NCI-H1092 (cell line): ENCODE data around the gene AKAP1.

ENCODE experiments used
- DNase-seq: peaks from one replicate; lab custom pipeline; 2025; lab: John Stamatoyannopoulos, UW

The AKAP1 gene

DNA sequence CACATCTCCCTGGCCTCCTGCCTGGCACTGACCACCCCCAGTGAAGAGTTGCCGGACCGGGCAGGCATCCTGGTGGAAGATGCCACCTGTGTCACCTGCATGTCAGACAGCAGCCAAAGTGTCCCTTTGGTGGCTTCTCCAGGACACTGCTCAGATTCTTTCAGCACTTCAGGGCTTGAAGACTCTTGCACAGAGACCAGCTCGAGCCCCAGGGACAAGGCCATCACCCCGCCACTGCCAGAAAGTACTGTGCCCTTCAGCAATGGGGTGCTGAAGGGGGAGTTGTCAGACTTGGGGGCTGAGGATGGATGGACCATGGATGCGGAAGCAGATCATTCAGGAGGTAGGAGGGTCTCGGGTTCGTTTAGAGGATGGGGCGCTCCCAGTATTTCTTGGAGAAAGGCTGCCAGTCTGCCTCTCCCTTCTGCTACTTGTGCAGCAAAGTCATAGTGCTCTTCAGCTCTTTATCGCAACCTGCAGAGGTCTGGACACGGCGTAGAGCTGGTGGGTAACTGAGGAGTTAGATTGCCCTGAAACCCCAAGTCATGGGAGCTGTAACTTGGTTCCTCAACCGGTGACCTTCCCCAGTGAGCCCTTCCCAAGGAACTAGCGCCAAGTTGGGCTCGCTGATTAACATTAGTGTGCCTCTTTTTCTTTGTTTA lies 21.9 kb downstream of the AKAP1 start:
- DNase-seq = no peak

DNA sequence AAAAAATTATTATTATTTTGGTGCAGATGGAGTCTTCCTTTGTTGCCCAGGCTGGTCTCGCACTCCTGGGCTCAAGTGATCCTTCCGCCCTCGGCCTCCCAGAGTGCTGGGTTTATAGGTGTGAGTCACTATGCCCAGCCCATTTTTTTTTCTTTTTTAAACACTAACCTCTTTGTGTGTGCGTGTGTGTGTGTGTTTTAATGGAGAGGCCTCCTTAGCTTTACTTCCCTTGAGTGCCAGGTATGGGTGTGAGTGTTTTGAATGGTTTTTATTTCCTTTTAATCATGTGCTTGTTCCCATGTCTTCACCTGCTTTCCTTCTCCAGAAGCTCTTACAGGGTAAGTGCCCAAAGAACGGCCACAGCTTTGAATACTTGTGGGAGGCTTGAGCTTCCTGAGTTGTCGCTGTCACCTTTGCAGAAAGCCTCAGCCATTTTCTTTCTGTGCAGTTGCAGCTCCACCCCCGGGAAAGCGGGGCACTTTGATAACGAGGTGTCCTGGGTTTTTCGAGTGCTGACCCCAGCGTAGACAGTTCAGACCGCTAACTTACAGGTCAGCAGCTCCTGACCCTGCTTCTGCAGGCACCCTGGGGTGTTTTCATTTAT lies 22.6 kb downstream of the AKAP1 start:
- DNase-seq = no peak

DNA sequence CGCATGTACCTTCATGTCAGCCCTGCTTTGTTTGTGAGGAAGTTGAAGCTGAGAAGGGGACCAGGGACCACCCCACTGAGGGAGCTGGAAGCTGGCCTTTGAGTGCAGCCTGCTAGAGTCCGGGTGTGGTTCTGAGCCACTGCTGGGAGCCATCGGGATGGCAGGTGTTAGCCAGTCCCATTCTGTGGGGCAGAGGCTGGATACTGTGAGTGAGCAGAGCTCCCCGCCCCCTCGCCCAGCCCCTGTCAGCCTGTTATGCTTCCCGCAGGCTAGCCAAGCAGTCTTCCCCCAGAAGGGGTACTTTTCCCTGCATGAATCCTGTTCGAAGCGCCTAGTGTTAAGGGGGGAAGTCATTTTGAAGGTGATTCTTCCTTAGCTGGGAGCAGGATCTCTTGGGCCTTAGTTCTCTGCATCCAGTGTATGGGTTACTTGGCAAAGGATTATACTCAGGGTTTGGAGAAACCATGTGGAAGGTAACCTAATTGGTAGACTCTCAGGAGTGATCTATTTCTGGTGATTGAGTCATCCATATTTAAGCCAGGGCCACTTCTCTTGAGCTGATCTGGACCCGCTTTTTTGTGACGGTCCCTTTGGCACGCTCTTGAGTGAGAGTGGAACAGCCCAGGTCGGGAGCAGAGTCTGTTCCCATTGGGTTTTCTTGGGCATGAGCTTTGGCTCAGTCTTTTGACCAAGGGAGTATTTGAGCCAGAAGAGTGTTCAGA lies 23.8 kb downstream of the AKAP1 start:
- DNase-seq = no peak

DNA sequence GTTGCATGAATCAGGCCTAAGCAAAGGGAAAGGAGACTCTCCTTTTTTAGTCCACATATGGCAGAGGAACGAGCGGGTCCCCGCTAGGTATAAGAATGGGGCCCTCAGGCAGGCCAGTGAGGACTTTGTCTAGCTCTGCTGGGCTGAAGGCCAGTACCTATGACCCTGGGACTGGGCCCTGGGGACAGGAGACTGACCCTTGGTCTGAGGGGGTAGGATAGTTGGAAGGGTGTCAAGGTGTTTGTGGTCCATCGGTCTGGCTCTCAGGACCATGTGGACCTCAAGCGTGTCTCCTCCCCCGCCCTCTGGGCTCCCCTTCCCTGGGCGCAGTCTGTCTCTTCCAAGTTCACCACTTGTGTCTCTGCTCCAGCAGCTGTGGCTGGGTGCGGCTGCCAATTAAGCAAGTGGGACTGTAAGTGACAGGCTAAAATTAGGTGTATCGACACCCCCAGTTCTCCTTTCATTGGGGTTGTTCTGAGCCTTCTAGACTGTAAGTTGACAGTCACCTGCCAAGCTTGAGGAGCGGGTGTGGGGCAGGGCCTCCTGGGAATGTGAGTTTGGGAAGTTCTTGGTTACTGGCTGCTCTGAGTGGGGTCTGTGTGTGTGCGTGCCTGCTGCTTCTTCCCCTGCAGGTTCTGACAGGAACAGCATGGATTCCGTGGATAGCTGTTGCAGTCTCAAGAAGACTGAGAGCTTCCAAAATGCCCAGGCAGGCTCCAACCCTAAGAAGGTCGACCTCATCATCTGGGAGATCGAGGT lies 24.5 kb downstream of the AKAP1 start:
- DNase-seq = no peak

DNA sequence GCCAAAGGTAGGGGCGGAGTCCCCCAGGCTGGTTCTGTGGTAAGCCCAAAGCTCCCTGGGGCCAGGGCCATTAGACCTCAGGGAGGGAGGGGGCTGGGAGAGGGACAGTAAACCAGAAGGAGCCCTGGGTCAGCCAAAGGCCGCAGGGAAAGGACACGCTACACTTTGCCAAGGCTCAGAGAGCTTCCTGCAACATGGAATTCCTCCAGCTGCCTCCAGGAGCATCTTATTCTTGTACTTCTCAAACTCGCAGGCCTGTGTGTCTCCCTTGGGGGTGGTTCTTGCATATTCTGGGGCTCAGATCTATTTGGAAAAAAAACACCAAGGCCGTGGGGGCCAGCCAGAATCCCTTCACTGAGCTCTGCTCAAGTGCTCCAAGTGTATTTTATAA lies 25.1 kb downstream of the AKAP1 start:
- no peak for DNase-seq

DNA sequence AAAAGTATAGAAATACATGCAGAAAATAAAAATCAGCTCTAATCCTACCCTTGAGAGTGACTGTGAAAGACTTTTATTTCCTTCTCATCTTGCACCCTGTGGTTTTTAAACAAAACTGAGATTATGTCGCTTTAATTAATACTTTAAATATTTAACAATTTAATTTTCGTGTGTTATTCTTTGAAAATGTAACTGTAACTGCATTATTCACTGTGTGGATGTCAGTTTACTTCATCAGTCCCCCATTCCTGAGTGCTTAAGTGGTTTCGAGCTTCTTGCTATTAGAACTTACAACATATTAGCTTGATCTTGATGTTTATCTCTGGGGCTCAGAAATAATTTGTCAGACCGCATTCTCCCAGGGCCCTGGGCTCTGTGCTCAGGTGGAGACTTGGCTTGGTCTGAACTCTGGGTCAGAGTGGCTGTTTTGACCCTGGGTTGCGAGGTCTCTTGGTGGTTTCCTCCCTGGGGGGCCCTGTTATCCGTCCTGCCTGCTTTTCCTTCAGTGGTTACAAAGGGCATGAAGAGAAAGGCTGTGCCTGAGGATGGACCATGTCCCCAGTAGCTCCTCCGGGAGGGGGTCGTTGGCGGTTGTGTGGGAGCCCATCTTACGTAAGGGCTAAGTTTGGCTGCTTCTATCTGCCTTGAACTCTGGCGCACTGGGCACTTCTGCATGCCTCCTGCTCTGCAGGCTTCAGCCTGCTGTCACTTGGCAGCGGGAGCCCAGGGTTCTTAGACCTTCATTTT lies 25.7 kb downstream of the AKAP1 start:
- no peak for DNase-seq

DNA sequence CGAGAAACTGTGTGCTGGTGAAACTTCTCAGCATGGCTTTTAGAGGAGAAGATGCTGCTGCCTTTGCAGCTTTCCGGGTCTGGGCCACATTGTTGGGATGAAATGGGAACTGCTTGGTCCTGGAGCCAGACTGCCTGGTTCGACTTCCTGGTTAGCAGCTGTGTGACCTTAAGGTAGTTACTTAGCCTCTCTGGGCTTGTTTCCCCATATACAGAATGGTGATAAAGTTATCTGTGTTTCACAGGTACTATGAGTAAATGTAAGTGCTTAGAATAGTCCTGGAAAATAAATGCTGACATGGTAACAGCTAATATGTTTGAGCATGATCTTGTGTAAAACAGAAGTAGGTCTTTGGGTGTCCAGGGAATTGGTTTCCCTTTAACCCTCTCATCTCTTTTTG lies 26.3 kb downstream of the AKAP1 start:
- no peak for DNase-seq

DNA sequence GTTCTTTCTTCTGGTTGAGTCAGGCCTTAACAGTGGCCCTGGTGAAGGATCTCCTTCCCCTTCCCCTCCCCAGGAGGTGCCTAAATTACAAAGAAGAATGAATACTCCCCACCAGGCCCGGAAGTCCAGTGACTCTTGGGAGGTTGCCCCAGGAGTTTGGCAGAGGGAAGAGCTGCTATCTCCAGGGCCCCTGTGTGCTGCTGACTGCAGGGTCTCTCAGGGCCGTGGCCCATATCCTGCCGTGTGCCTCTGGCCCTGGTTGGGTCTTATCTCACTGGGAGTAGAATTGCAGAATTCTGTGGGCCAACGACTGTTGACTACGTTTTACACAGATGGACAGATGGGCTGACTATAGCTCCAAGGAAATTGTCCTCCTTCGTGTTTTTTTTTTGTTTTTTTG lies 28.0 kb downstream of the AKAP1 start:
- DNase-seq = no peak

DNA sequence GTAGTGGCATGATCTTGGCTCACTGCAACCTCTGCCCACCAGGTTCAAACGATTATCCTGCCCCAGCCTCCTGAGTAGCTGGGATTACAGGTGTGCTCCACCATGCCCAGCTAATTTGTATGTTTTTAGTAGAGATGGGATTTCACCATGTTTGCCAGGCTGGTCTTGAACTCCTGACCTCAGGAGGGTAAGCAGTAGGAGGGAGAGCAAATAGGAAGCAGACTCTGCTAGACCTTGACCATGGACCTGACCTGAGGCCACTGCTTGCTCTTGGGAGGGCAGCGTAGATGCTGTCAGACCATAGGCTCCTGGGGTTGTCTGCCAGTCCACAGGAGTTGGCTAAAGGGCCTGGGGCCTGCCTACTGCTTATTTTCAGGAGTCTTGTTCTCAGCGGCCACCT lies 28.6 kb downstream of the AKAP1 start:
- no peak for DNase-seq

DNA sequence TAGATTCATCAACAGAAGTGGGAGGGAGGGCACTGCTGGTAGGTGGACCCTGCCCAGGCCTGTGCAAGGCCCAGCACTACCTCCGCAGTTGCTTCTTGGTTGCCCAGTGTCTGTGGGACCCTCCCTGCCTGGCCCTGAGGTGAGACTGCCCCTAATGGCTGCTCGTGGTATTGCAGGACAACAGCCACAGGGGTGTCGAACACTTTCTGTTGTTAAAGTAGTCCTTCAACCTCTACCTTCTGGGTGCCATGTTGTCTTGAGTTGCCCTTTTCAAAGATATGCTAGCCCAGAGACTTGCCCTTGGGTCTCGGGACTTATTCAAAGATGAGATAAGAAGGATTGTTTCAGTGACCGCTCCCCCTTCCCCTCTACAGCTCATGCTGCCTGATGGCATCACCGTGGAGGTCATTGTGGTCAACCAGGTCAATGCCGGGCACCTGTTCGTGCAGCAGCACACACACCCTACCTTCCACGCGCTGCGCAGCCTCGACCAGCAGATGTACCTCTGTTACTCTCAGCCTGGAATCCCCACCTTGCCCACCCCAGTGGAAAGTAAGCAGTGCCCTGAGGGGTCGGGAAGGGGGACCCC lies 29.1 kb downstream of the AKAP1 start:
- DNase-seq = no peak

DNA sequence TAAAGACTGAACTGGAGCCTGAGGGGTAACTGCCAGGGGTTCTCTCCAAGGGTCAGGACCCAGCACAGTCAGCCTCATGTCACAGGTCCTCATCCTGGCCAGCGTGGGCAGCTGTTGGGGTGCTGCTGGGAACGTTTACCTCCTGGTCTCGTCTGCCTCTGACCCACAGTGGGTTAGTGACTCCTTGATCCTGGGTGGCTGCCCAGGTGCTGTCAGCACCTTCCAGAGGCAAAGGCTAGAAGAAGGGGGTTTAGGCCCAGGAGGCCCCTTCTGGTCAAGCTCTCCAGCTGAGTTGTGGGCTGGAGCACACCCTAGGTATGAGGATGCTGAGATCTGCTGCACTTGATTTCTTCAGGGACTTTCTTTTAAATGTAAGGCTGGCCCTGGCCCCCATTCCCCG lies 30.3 kb downstream of the AKAP1 start:
- DNase-seq = no peak

DNA sequence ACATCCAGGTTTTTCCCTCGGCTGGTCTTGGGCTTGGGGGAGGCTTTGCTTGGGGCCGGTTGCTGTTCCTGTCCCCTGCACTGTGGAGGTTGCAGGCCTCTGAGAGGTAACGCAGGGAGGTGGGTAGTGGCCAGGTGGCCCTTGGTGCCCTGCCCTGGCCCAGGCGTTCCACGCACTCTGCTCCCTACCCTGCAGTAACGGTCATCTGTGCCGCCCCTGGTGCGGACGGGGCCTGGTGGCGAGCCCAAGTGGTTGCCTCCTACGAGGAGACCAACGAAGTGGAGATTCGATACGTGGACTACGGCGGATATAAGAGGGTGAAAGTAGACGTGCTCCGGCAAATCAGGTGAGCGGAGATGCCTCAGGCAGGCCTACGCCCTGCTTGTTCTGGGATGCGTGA lies 30.9 kb downstream of the AKAP1 start:
- no peak for DNase-seq

DNA sequence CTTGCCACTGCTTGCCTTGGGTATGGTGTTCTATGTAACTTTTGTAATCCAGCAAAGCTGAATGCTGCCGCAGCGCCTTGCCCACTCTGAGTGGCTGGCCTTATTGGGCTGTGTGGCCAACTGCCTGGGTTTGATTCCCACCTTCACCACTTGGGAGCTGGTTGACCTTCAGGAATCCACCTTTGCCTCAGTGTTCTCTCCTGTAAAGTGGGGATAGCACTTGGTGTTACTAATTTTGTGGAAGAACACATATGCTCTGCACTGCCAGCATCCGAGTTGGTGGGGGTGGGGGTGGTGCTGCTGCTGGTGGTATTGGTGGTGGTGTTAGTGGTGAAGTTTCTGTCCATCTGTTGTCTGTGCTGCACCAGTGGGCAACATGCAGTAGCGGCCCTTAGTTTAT lies 32.8 kb downstream of the AKAP1 start:
- no peak for DNase-seq

DNA sequence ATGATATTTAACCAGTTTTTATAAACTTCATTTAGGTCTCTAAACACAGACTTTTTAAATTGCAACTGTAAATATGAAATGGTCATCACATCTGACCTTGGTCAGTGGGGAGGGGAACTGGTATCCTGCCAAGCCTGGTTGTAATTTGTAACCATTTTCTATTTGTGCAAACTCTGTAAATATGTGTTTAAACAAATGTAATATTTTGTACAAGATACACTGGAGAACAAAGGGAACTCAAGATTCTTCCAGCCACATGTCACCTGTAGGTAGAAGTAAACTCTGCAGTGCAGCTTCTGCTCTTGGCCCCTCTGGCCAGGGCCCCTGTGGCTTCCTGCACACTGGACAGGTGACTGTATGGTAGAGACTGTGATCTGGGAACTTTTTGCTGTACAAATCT lies 35.8 kb downstream of the AKAP1 start:
- no peak for DNase-seq

DNA sequence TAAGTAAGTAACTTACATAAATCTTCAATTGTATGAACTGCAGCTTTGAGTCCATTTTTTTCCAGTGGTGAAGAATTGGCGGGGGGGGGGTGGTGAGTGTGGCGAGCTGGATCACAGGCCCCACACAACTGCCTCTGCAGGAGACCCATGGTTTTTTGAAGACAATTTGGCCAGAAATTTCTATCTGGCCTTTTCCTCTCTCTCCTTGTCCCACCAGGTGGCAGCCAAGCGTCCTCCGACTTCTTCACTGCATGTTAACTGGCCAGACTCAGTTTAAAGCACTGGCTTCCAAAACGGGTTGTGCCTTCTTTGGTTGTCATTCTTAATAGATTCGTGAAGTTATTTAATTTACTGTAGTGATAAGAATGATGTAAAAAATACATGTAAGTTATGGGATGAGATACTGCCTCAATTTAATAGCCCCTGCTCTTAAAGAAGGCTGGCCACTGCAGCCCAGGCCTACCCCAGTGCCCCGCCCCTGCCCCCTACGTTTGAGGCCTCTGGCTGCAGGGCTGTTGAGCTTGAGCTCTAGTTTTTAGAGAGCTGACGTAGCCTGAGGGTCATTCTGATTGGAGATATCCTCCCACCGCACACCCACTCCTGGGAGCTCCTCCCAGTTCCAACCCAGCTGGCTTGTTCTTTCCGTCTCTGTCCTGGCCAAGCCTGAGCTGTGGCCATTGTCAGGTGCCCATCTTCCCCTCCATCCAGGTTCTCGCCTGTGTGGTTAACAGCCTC lies 36.4 kb downstream of the AKAP1 start:
- DNase-seq = no peak

DNA sequence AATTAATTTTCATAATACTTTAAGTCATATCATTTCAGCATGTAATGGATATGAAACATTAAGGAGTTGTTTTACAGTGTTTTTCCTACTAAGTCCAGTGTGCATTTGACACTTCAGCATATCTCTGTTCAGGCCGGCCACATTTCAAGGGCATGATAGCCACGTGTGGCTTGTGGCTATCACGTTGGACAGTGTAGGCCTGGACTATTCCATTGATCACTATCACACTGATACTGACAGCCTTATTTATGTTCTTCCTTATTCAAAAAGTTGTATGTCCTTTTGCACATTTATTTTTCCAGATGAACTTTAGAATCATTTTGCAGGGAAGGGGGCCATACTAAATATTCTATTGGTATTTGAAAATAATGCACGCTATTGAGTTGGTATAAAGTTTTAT lies 39.0 kb downstream of the AKAP1 start:
- DNase-seq = no peak

DNA sequence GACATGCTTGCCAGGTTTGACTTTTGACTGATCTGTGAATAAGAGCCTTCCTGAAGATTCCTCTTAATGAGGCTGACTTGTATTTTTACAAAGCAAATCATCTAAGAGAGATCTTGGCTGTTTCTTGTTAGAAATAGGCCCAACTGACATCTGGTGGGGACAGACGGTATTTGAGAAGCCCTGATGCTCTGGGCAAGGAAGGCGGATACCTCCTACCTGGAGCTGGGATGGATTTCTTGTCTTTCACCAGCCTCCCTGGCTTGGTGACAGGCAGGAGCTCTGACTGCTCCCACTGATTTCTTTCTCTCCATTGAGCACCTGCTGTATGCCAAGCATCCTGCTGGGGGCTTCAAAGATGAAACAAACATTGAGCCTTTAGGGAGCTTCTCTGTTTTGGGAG lies 40.4 kb downstream of the AKAP1 start:
- DNase-seq = no peak

DNA sequence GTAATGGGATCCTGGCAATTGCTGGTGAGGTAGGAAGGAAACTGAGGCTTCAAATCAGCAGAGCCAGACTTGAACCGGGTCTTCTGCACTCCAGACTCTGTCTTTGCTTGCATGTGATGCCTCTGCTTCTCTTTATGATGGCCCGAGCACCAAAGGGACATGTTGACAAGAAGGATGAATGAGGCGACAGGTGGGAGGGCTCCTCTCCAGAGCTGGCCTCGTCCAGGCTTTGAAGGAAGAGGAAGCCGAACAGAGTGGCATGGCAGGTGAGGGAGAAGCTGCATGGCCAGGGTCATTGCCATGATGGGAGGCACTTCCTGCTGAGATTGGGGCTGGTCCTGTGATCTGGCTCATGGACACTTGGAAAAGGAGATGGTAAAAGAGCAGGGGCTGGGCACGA lies 40.8 kb downstream of the AKAP1 start:
- no peak for DNase-seq

DNA sequence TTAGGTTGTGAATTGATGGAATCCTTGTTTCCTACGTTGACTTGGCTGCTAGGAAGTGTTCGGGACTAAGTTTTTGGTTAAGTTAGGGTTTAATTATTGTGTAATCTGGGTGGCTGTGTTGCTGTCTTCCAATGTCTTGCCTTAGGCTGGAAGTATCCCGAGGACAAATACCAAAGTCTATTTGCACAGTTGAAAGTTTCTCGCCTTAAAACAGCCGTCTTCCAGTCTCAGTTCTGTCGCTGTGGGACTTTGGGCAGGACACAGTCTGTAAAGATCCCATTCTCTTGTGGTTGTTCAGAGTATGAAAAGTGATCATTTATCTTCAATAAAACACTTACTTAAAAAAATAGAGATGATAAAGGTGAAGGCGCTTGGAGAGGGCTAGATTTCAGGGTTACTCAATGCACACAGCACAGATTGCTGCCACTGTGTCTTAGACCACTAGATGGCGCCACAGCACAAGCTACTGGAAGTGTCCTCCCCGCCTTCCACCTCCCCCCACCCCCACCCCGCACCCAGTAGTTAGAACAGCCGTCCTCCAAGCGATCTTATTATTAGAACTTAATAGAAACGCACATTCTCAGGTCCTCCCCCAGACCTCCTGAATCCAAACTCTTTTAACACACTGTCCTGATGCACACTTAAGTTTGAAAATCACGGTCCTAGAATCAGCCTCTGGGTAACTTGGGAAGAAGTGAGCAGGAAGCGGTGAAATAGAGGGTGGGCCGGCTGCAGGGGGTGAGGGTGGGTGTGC lies 45.8 kb downstream of the AKAP1 start:
- DNase-seq = peak; percentile 67

DNA sequence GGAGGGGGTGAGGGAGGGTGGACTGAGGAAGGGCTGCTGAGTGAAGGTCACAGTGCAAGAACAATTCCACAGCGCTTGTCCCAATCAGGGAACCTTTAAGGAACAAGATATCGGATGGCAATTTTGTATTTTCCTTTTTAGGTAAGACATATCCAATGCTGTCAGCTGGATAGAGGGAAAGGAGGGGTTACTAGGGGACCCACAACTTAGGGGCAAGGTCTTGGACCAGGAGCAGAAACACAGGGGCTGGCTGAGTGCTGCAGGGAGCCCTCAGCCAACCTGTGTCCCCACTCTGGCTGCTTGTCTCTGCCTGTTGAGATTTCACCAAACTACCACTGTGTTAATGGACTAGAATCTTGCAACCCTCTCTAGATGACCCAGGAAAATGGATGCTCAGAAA lies 47.6 kb downstream of the AKAP1 start:
- no peak for DNase-seq
